Mesothelial cell of epicardium (in vitro differentiated cells): ENCODE data around the gene GABRA5. TPM values are rescaled to one million over a fixed set of nuclear protein-coding genes. Genes with fewer than 3 reads are reported as not detected.

ENCODE experiments used
- DNase-seq, 2 experiments: peaks; one replicate each; pipeline ENCODE4 v3.0.0; 2021; ENCODE audit warnings: low spot score in 2 of 2; ENCODE audit not compliant: unreplicated experiment in 2 of 2
- H3K27ac Mint-ChIP-seq: 2 replicates; pipeline ENCODE4 v1.8.0; 2021; ENCODE audit warnings: mixed read lengths
- H3K27me3 Mint-ChIP-seq: 2 replicates; pipeline ENCODE4 v1.8.0; 2021; ENCODE audit warnings: low read depth, mixed read lengths
- H3K36me3 Mint-ChIP-seq: 2 replicates; pipeline ENCODE4 v1.8.0; 2021; ENCODE audit warnings: mixed read lengths
- H3K4me1 Mint-ChIP-seq: 2 replicates; pipeline ENCODE4 v1.8.0; 2021; ENCODE audit warnings: mixed read lengths
- H3K4me3 Mint-ChIP-seq: 2 replicates; pipeline ENCODE4 v1.8.0; 2021; ENCODE audit warnings: mild to moderate bottlenecking, moderate library complexity, mixed read lengths
- H3K9me3 Mint-ChIP-seq: 2 replicates; pipeline ENCODE4 v1.8.0; 2021; ENCODE audit warnings: mixed read lengths
- CTCF ChIP-seq: fragments of 200-600 bp; sonication (generic); IDR thresholded peaks from one replicate; pipeline ENCODE4 v1.5.0; 2021; ENCODE audit warnings: antibody characterized with exemption; ENCODE audit not compliant: unreplicated experiment
- total RNA-seq: library from RNA; stranded (reverse); gene quantifications from 3 replicates; pipeline ENCODE4 v1.2.1, GENCODE V29; 2021

Gene GABRA5
- total RNA-seq, 1 donor from 2014 or later, result 0.49 TPM

DNA sequence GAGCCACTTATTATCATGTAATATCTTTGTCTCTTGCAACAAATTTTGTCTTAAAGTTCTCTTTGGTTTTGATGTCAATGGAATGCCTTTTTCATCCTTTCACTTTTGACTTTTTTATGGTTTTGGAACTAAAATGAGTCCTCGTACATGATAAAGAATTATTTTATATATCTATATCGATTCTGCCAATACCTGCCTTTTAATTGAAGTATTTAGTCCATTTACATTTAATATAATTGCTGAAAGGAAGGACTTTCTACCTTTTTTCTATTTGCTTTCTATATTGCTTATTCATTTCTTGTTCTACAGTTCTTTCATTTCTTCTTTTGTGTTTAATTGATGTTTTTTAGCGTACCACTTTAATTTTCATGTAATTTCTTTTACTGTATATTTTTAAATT lies 32.8 kb downstream of the GABRA5 start:
- peaks cover 31% of the 10 kb centered on the region for H3K9me3 Mint-ChIP-seq
- peaks cover 3% of the 10 kb centered on the region for H3K27me3 Mint-ChIP-seq
- no peak for TF ChIP-seq CTCF
- H3K27ac Mint-ChIP-seq, result no peak overlapping the region
- no peaks in the 10 kb centered on the region for H3K4me1 Mint-ChIP-seq
- H3K4me3 Mint-ChIP-seq, result no peak overlapping the region
- H3K36me3 Mint-ChIP-seq, result no peaks in the 10 kb centered on the region
- no peak for DNase-seq

- no peak for DNase-seq
- no peak for TF ChIP-seq CTCF
- no peak overlapping the region for H3K27ac Mint-ChIP-seq
- H3K4me1 Mint-ChIP-seq, result no peaks in the 10 kb centered on the region
- H3K9me3 Mint-ChIP-seq, result peaks cover 44% of the 10 kb centered on the region
- peaks cover 2% of the 10 kb centered on the region for H3K27me3 Mint-ChIP-seq
- no peaks in the 10 kb centered on the region for H3K36me3 Mint-ChIP-seq
- no peak overlapping the region for H3K4me3 Mint-ChIP-seq
Measured at GRCh38 chr15:26901041-26901440, 34.2 kb downstream of the GABRA5 start.

GRCh38 chr15:26910715-26911114 lies 43.9 kb downstream of the GABRA5 start:
- TF ChIP-seq CTCF, result no peak
- Mint-ChIP-seq H3K27me3 (peaks cover 4% of the 10 kb centered on the region), H3K9me3 (peaks cover 13% of the 10 kb centered on the region), H3K4me3 (no peak overlapping the region), H3K4me1 (no peaks in the 10 kb centered on the region), H3K36me3 (no peaks in the 10 kb centered on the region), H3K27ac (no peak overlapping the region)
- DNase-seq, result no peak

GRCh38 chr15:26921433-26921832 lies 54.6 kb downstream of the GABRA5 start:
- H3K27me3 Mint-ChIP-seq, result no peaks in the 10 kb centered on the region
- TF ChIP-seq CTCF, result no peak
- no peaks in the 10 kb centered on the region for H3K36me3 Mint-ChIP-seq
- H3K4me3 Mint-ChIP-seq, result no peak overlapping the region
- H3K9me3 Mint-ChIP-seq, result peaks cover 6% of the 10 kb centered on the region
- DNase-seq, result no peak
- H3K4me1 Mint-ChIP-seq, result no peaks in the 10 kb centered on the region
- no peak overlapping the region for H3K27ac Mint-ChIP-seq

GRCh38 chr15:26926081-26926480 lies 59.2 kb downstream of the GABRA5 start:
- Mint-ChIP-seq H3K4me3 (no peak overlapping the region), H3K4me1 (no peaks in the 10 kb centered on the region), H3K27me3 (peaks cover 5% of the 10 kb centered on the region), H3K27ac (no peak overlapping the region), H3K36me3 (no peaks in the 10 kb centered on the region), H3K9me3 (peaks cover 6% of the 10 kb centered on the region)
- no peak for DNase-seq
- TF ChIP-seq CTCF, result no peak

- H3K4me1 Mint-ChIP-seq, result no peaks in the 10 kb centered on the region
- no peak overlapping the region for H3K27ac Mint-ChIP-seq
- H3K27me3 Mint-ChIP-seq, result peaks cover 5% of the 10 kb centered on the region
- H3K4me3 Mint-ChIP-seq, result no peak overlapping the region
- no peaks in the 10 kb centered on the region for H3K36me3 Mint-ChIP-seq
- no peak for TF ChIP-seq CTCF
- H3K9me3 Mint-ChIP-seq, result peaks cover 8% of the 10 kb centered on the region
- DNase-seq, result no peak
Measured at GRCh38 chr15:26928051-26928450, 61.2 kb downstream of the GABRA5 start.
